Activated CD8-positive, alpha-beta memory T cell treated with anti-CD3 and anti-CD28 coated beads, Interleukin-2, amount 10 ng/mL, durations not matched to agents 7 days and 5 days (primary cell): Measurements from ENCODE around the gene CYTH1. TPM values are rescaled to one million over a fixed set of nuclear protein-coding genes. Genes with fewer than 3 reads are reported as not detected.

ENCODE experiments used
- ATAC-seq: fragments of 150-1000 bp; cut with Tn5 transposase; one replicate; pipeline ENCODE4 v1.10.0; 2021; ENCODE audit warnings: moderate library complexity
- CTCF ChIA-PET: fragments of 350-600 bp; sonication (Branson Sonifier 250); formaldehyde crosslinking; loops from one replicate; lab custom pipeline; 2021; ENCODE audit warnings: antibody characterized with exemption; lab: Charles Lee
- DNase-seq: peaks from one replicate; pipeline ENCODE4 v3.0.0-alpha.2; 2020
- H3K27ac Mint-ChIP-seq: one replicate; pipeline ENCODE4 v1.8.0; 2021; ENCODE audit warnings: mild to moderate bottlenecking, mixed read lengths
- H3K27me3 Mint-ChIP-seq: one replicate; pipeline ENCODE4 v1.8.0; 2021; ENCODE audit warnings: mixed read lengths
- H3K36me3 Mint-ChIP-seq: one replicate; pipeline ENCODE4 v1.8.0; 2021; ENCODE audit warnings: mild to moderate bottlenecking, mixed read lengths
- H3K4me1 Mint-ChIP-seq: one replicate; pipeline ENCODE4 v1.8.0; 2021; ENCODE audit warnings: mixed read lengths
- H3K4me3 Mint-ChIP-seq: one replicate; pipeline ENCODE4 v1.8.0; 2021; ENCODE audit warnings: mild to moderate bottlenecking, moderate library complexity, mixed read lengths
- H3K9me3 Mint-ChIP-seq: one replicate; pipeline ENCODE4 v1.8.0; 2022; ENCODE audit warnings: low read depth, mixed read lengths
- total RNA-seq, 2 experiments: library from RNA; stranded (reverse); gene quantifications; one replicate each; pipeline ENCODE4 v1.2.3, GENCODE V29; 2021

Gene CYTH1
- total RNA-seq, 2 experiments from 2014 or later, result 151 to 156 TPM

- H3K4me3 Mint-ChIP-seq, result no peak overlapping the region
- peak overlapping the region; percentile 2 for H3K27ac Mint-ChIP-seq
- H3K36me3 Mint-ChIP-seq, result peaks cover 7% of the 10 kb centered on the region
- DNase-seq (no peak), ATAC-seq (no peak)
- peaks cover 24% of the 10 kb centered on the region for H3K4me1 Mint-ChIP-seq
- H3K9me3 Mint-ChIP-seq, result no peaks in the 10 kb centered on the region
- no peaks in the 10 kb centered on the region for H3K27me3 Mint-ChIP-seq
- CTCF ChIA-PET, result no interaction called here
Measured at GRCh38 chr17:78668847-78669246, 113.2 kb downstream of the CYTH1 start.

GRCh38 chr17:78667741-78668640 is 114.1 kb downstream of the CYTH1 start:
- no peaks in the 10 kb centered on the region for H3K27me3 Mint-ChIP-seq
- H3K36me3 Mint-ChIP-seq, result peaks cover 4% of the 10 kb centered on the region
- no peaks in the 10 kb centered on the region for H3K9me3 Mint-ChIP-seq
- ATAC-seq (no peak), DNase-seq (no peak)
- no peak overlapping the region for H3K27ac Mint-ChIP-seq
- CTCF ChIA-PET, result interaction anchor here (0.7 kb wide), 1 partner anchor 70 kb away, joined by 3 read pairs; no protein-coding TSS in a partner anchor
- peaks cover 24% of the 10 kb centered on the region for H3K4me1 Mint-ChIP-seq
- no peak overlapping the region for H3K4me3 Mint-ChIP-seq

- H3K4me1 Mint-ChIP-seq, result peaks cover 24% of the 10 kb centered on the region
- no peaks in the 10 kb centered on the region for H3K9me3 Mint-ChIP-seq
- CTCF ChIA-PET, result interaction anchor here (1.6 kb wide), 1 partner anchor 41 kb away, joined by 7 read pairs; no protein-coding TSS in a partner anchor
- peaks cover 3% of the 10 kb centered on the region for H3K36me3 Mint-ChIP-seq
- no peak overlapping the region for H3K27ac Mint-ChIP-seq
- DNase-seq (no peak), ATAC-seq (no peak)
- no peak overlapping the region for H3K4me3 Mint-ChIP-seq
- H3K27me3 Mint-ChIP-seq, result no peaks in the 10 kb centered on the region
Measured at GRCh38 chr17:78667091-78667490, 115.0 kb downstream of the CYTH1 start.

- H3K9me3 Mint-ChIP-seq, result no peaks in the 10 kb centered on the region
- H3K4me3 Mint-ChIP-seq, result no peak overlapping the region
Measured at GRCh38 chr17:78665952-78666920, 115.8 kb downstream of the CYTH1 start.

GRCh38 chr17:78665387-78665951 is 116.6 kb downstream of the CYTH1 start:
- no peak overlapping the region for H3K4me3 Mint-ChIP-seq
- DNase-seq (no peak), ATAC-seq (peak; percentile 23)
- H3K4me1 Mint-ChIP-seq, result peaks cover 24% of the 10 kb centered on the region
- H3K27me3 Mint-ChIP-seq, result no peaks in the 10 kb centered on the region
- CTCF ChIA-PET, result interaction anchor here (1.0 to 1.8 kb wide), 4 partner anchors 34 to 414 kb away, joined by 3 to 5 read pairs (median 4); no protein-coding TSS in a partner anchor
- H3K36me3 Mint-ChIP-seq, result peaks cover 3% of the 10 kb centered on the region
- H3K27ac Mint-ChIP-seq, result peak overlapping the region; percentile 54
- no peaks in the 10 kb centered on the region for H3K9me3 Mint-ChIP-seq

More at GRCh38 chr17:78665952-78666920, 115.8 kb downstream of the CYTH1 start:
- CTCF ChIA-PET, result interaction anchor here (0.7 to 1.8 kb wide), 6 partner anchors 33 to 415 kb away, joined by 3 to 7 read pairs (median 4); no protein-coding TSS in a partner anchor
- peaks cover 24% of the 10 kb centered on the region for H3K4me1 Mint-ChIP-seq
- peak; percentile 77 for DNase-seq
- H3K36me3 Mint-ChIP-seq, result peaks cover 3% of the 10 kb centered on the region
- ATAC-seq, result peak; percentile 77
- H3K27me3 Mint-ChIP-seq, result no peaks in the 10 kb centered on the region
- peak overlapping the region; percentile 54 for H3K27ac Mint-ChIP-seq

- DNase-seq (no peak), ATAC-seq (no peak)
- Mint-ChIP-seq H3K27me3 (no peaks in the 10 kb centered on the region), H3K27ac (no peak overlapping the region), H3K36me3 (peaks cover 3% of the 10 kb centered on the region), H3K4me3 (no peak overlapping the region), H3K9me3 (no peaks in the 10 kb centered on the region), H3K4me1 (peaks cover 24% of the 10 kb centered on the region)
- CTCF ChIA-PET, result interaction anchor here (1.0 to 1.8 kb wide), 2 partner anchors 34 to 414 kb away, joined by 4 to 5 read pairs; no protein-coding TSS in a partner anchor
Measured at GRCh38 chr17:78664476-78665386, 117.3 kb downstream of the CYTH1 start.

- no peaks in the 10 kb centered on the region for H3K27me3 Mint-ChIP-seq
- H3K36me3 Mint-ChIP-seq, result no peaks in the 10 kb centered on the region
- no peak for ATAC-seq
Measured at GRCh38 chr17:78661093-78661770, 120.8 kb downstream of the CYTH1 start.

GRCh38 chr17:78659546-78659945 is 122.5 kb downstream of the CYTH1 start:
- H3K4me1 Mint-ChIP-seq, result no peaks in the 10 kb centered on the region
- H3K4me3 Mint-ChIP-seq, result no peak overlapping the region
- H3K9me3 Mint-ChIP-seq, result no peaks in the 10 kb centered on the region
- no peak overlapping the region for H3K27ac Mint-ChIP-seq
- CTCF ChIA-PET, result no interaction called here
- no peak for ATAC-seq
- DNase-seq, result no peak
- no peaks in the 10 kb centered on the region for H3K27me3 Mint-ChIP-seq
- no peaks in the 10 kb centered on the region for H3K36me3 Mint-ChIP-seq

More at GRCh38 chr17:78661093-78661770, 120.8 kb downstream of the CYTH1 start:
- DNase-seq, result no peak
- peaks cover 10% of the 10 kb centered on the region for H3K4me1 Mint-ChIP-seq
- H3K9me3 Mint-ChIP-seq, result no peaks in the 10 kb centered on the region
- CTCF ChIA-PET, result no interaction called here
- no peak overlapping the region for H3K27ac Mint-ChIP-seq
- H3K4me3 Mint-ChIP-seq, result no peak overlapping the region

- H3K4me1 Mint-ChIP-seq, result no peaks in the 10 kb centered on the region
- no peak overlapping the region for H3K4me3 Mint-ChIP-seq
- H3K27me3 Mint-ChIP-seq, result no peaks in the 10 kb centered on the region
- no peak overlapping the region for H3K27ac Mint-ChIP-seq
- ATAC-seq (no peak), DNase-seq (no peak)
- no peaks in the 10 kb centered on the region for H3K9me3 Mint-ChIP-seq
- H3K36me3 Mint-ChIP-seq, result no peaks in the 10 kb centered on the region
- CTCF ChIA-PET, result no interaction called here
Measured at GRCh38 chr17:78658281-78658785, 123.7 kb downstream of the CYTH1 start.

- no peak for DNase-seq
- Mint-ChIP-seq H3K27me3 (peaks cover 6% of the 10 kb centered on the region), H3K36me3 (no peaks in the 10 kb centered on the region), H3K4me3 (no peak overlapping the region), H3K9me3 (no peaks in the 10 kb centered on the region), H3K4me1 (no peaks in the 10 kb centered on the region), H3K27ac (no peak overlapping the region)
- CTCF ChIA-PET, result no interaction called here
- no peak for ATAC-seq
Measured at GRCh38 chr17:78655251-78655940, 126.7 kb downstream of the CYTH1 start.

- H3K27me3 Mint-ChIP-seq, result peaks cover 13% of the 10 kb centered on the region
- H3K9me3 Mint-ChIP-seq, result peaks cover 2% of the 10 kb centered on the region
- no peaks in the 10 kb centered on the region for H3K4me1 Mint-ChIP-seq
- DNase-seq (no peak), ATAC-seq (no peak)
- CTCF ChIA-PET, result no interaction called here
- peaks cover 1% of the 10 kb centered on the region for H3K36me3 Mint-ChIP-seq
- H3K27ac Mint-ChIP-seq, result no peak overlapping the region
- no peak overlapping the region for H3K4me3 Mint-ChIP-seq
Measured at GRCh38 chr17:78654325-78654724, 127.7 kb downstream of the CYTH1 start.
